ENCODE results near the gene HID1.

Gene HID1

GRCh38 chr17:74939534-74939933 is 33.0 kb downstream of the HID1 start:
- no peak for DNase-seq (ENCODE audit: low read depth)
- no peaks in the 10 kb centered on the region for H3K4me1 ChIP-seq (ENCODE audit: control insufficient read depth, insufficient read depth, low read length)
- peaks cover 76% of the 10 kb centered on the region for H3K27me3 ChIP-seq (replicated peaks; ENCODE audit: control insufficient read depth, insufficient read depth, low read length)
- H3K9me3 ChIP-seq (ENCODE audit: control insufficient read depth, low read length) = no peaks in the 10 kb centered on the region
- H3K4me3 ChIP-seq (ENCODE audit: low read length) = no peak overlapping the region
- H3K36me3 ChIP-seq (ENCODE audit: control insufficient read depth, insufficient read depth, low read length, severe bottlenecking) = no peaks in the 10 kb centered on the region
- H3K9ac ChIP-seq (ENCODE audit: low read length) = no peak overlapping the region

- Histone ChIP-seq H3K4me3 (ENCODE audit: low read length) (no peak overlapping the region), H3K27me3 (replicated peaks; ENCODE audit: control insufficient read depth, insufficient read depth, low read length) (peaks cover 75% of the 10 kb centered on the region), H3K9me3 (ENCODE audit: control insufficient read depth, low read length) (no peaks in the 10 kb centered on the region), H3K36me3 (ENCODE audit: control insufficient read depth, insufficient read depth, low read length, severe bottlenecking) (no peaks in the 10 kb centered on the region), H3K9ac (ENCODE audit: low read length) (no peak overlapping the region), H3K4me1 (ENCODE audit: control insufficient read depth, insufficient read depth, low read length) (no peaks in the 10 kb centered on the region)
- no peak for DNase-seq (ENCODE audit: low read depth)
Observed at GRCh38 chr17:74938194-74938950, 34.2 kb downstream of the HID1 start.

GRCh38 chr17:74937064-74938051 is 35.2 kb downstream of the HID1 start:
- Histone ChIP-seq H3K4me1 (ENCODE audit: control insufficient read depth, insufficient read depth, low read length) (no peaks in the 10 kb centered on the region), H3K9ac (ENCODE audit: low read length) (no peak overlapping the region), H3K27me3 (replicated peaks; ENCODE audit: control insufficient read depth, insufficient read depth, low read length) (peaks cover 79% of the 10 kb centered on the region), H3K36me3 (ENCODE audit: control insufficient read depth, insufficient read depth, low read length, severe bottlenecking) (no peaks in the 10 kb centered on the region), H3K9me3 (ENCODE audit: control insufficient read depth, low read length) (no peaks in the 10 kb centered on the region), H3K4me3 (ENCODE audit: low read length) (no peak overlapping the region)
- peak; percentile 23 for DNase-seq (ENCODE audit: low read depth)

GRCh38 chr17:74936470-74936799 is 36.1 kb downstream of the HID1 start:
- Histone ChIP-seq H3K9ac (ENCODE audit: low read length) (no peak overlapping the region), H3K27me3 (replicated peaks; ENCODE audit: control insufficient read depth, insufficient read depth, low read length) (peaks cover 81% of the 10 kb centered on the region), H3K4me1 (ENCODE audit: control insufficient read depth, insufficient read depth, low read length) (no peaks in the 10 kb centered on the region), H3K9me3 (ENCODE audit: control insufficient read depth, low read length) (no peaks in the 10 kb centered on the region), H3K4me3 (ENCODE audit: low read length) (no peak overlapping the region), H3K36me3 (ENCODE audit: control insufficient read depth, insufficient read depth, low read length, severe bottlenecking) (no peaks in the 10 kb centered on the region)
- DNase-seq (ENCODE audit: low read depth) = no peak

- H3K27me3 ChIP-seq (replicated peaks; ENCODE audit: control insufficient read depth, insufficient read depth, low read length) = peaks cover 77% of the 10 kb centered on the region
- no peak within 1 kb of the TSS for H3K9ac ChIP-seq (ENCODE audit: low read length)
- peak; percentile 4 for DNase-seq (ENCODE audit: low read depth)
- H3K9me3 ChIP-seq (ENCODE audit: control insufficient read depth, low read length) = no peaks in the 10 kb centered on the region
- H3K36me3 ChIP-seq (ENCODE audit: control insufficient read depth, insufficient read depth, low read length, severe bottlenecking) = no peaks in the 10 kb centered on the region
- no peaks in the 10 kb centered on the region for H3K4me1 ChIP-seq (ENCODE audit: control insufficient read depth, insufficient read depth, low read length)
- no peak within 1 kb of the TSS for H3K4me3 ChIP-seq (ENCODE audit: low read length)
Observed at GRCh38 chr17:74935585-74936469, 36.7 kb downstream of the HID1 start, which contains the start of gene OTOP3. Gene OTOP3, plus strand, starts transcription at chr17:74935898. Its CDS starts 24 bp downstream, at chr17:74935922.

- no peak overlapping the region for H3K9ac ChIP-seq (ENCODE audit: low read length)
- DNase-seq (ENCODE audit: low read depth) = no peak
- no peak overlapping the region for H3K4me3 ChIP-seq (ENCODE audit: low read length)
- no peaks in the 10 kb centered on the region for H3K4me1 ChIP-seq (ENCODE audit: control insufficient read depth, insufficient read depth, low read length)
- H3K36me3 ChIP-seq (ENCODE audit: control insufficient read depth, insufficient read depth, low read length, severe bottlenecking) = no peaks in the 10 kb centered on the region
- H3K27me3 ChIP-seq (replicated peaks; ENCODE audit: control insufficient read depth, insufficient read depth, low read length) = peaks cover 73% of the 10 kb centered on the region
- H3K9me3 ChIP-seq (ENCODE audit: control insufficient read depth, low read length) = no peaks in the 10 kb centered on the region
Observed at GRCh38 chr17:74935048-74935447, 37.5 kb downstream of the HID1 start.

- Histone ChIP-seq H3K9ac (ENCODE audit: low read length) (no peak overlapping the region), H3K4me3 (ENCODE audit: low read length) (no peak overlapping the region), H3K9me3 (ENCODE audit: control insufficient read depth, low read length) (no peaks in the 10 kb centered on the region), H3K36me3 (ENCODE audit: control insufficient read depth, insufficient read depth, low read length, severe bottlenecking) (no peaks in the 10 kb centered on the region), H3K4me1 (ENCODE audit: control insufficient read depth, insufficient read depth, low read length) (no peaks in the 10 kb centered on the region), H3K27me3 (replicated peaks; ENCODE audit: control insufficient read depth, insufficient read depth, low read length) (peaks cover 61% of the 10 kb centered on the region)
- DNase-seq (ENCODE audit: low read depth) = no peak
Observed at GRCh38 chr17:74930535-74931036, 42.0 kb downstream of the HID1 start.

- no peak for DNase-seq (ENCODE audit: low read depth)
- H3K36me3 ChIP-seq (ENCODE audit: control insufficient read depth, insufficient read depth, low read length, severe bottlenecking) = no peaks in the 10 kb centered on the region
- peaks cover 70% of the 10 kb centered on the region for H3K27me3 ChIP-seq (replicated peaks; ENCODE audit: control insufficient read depth, insufficient read depth, low read length)
Observed at GRCh38 chr17:74928786-74929185, 43.8 kb downstream of the HID1 start.

GRCh38 chr17:74925242-74925641 is 47.3 kb downstream of the HID1 start:
- Histone ChIP-seq H3K4me1 (ENCODE audit: control insufficient read depth, insufficient read depth, low read length) (no peaks in the 10 kb centered on the region), H3K4me3 (ENCODE audit: low read length) (no peak overlapping the region), H3K27me3 (replicated peaks; ENCODE audit: control insufficient read depth, insufficient read depth, low read length) (peaks cover 61% of the 10 kb centered on the region), H3K36me3 (ENCODE audit: control insufficient read depth, insufficient read depth, low read length, severe bottlenecking) (no peaks in the 10 kb centered on the region), H3K9ac (ENCODE audit: low read length) (no peak overlapping the region), H3K9me3 (ENCODE audit: control insufficient read depth, low read length) (no peaks in the 10 kb centered on the region)
- no peak for DNase-seq (ENCODE audit: low read depth)

More at GRCh38 chr17:74928786-74929185, 43.8 kb downstream of the HID1 start:
- H3K9me3 ChIP-seq (ENCODE audit: control insufficient read depth, low read length) = no peaks in the 10 kb centered on the region
- no peak overlapping the region for H3K4me3 ChIP-seq (ENCODE audit: low read length)
- no peaks in the 10 kb centered on the region for H3K4me1 ChIP-seq (ENCODE audit: control insufficient read depth, insufficient read depth, low read length)
- H3K9ac ChIP-seq (ENCODE audit: low read length) = no peak overlapping the region

- Histone ChIP-seq H3K4me1 (ENCODE audit: control insufficient read depth, insufficient read depth, low read length) (no peaks in the 10 kb centered on the region), H3K4me3 (ENCODE audit: low read length) (no peak within 1 kb of the TSS), H3K27me3 (replicated peaks; ENCODE audit: control insufficient read depth, insufficient read depth, low read length) (peaks cover 66% of the 10 kb centered on the region), H3K36me3 (ENCODE audit: control insufficient read depth, insufficient read depth, low read length, severe bottlenecking) (no peaks in the 10 kb centered on the region), H3K9me3 (ENCODE audit: control insufficient read depth, low read length) (no peaks in the 10 kb centered on the region), H3K9ac (ENCODE audit: low read length) (no peak within 1 kb of the TSS)
- DNase-seq (ENCODE audit: low read depth) = no peak
Observed at GRCh38 chr17:74924250-74924948, 48.2 kb downstream of the HID1 start, which contains the start of gene OTOP2. Gene OTOP2, plus strand, starts transcription at chr17:74924273. Its CDS starts 360 bp downstream, at chr17:74924633.
